OCI-M2 (cell line): Measurements from ENCODE around the gene NPC2.

Source experiments
- DNase-seq: peaks from one replicate; lab custom pipeline; 2025; ENCODE audit not compliant: unreplicated experiment; lab: John Stamatoyannopoulos, UW

NPC2 gene

DNA sequence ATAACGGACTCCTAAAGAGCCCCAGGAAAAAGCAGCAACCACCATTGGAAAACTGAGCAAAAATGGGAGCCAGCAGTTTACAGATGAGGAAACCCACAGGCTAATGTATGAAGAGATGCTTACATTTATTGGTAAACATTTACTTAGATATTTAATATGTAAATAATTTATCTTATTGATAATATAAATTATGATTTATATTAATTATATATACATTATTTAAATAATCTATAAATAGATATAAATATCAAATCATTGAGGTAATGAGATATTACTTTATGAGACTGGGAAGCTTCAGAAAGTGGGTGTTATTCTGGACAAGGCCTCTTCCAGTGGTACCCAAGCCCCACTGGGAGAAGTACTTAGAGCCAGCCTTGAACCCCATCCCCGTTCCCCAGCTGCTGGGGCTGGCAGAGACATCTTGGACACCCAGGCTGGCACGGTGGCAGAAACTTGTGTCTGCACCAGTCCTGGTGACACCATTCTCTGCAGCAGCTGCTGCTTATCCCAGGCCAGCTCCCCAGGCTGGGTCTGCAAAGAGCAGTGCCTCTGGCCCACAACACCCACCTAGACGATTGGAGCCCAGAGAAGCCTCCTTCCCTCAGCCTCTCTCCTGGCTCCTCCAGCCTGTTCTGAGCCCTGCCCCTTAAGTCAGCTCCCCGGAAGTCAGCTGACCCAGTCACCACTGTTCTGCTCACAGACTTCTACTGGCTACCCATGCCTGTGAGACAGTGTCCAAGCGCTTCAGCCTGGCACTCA, 26.4 kb upstream of the NPC2 start:
- DNase-seq, result no peak

- no peak for DNase-seq
Measured at GRCh38 chr14:74518221-74518620, 25.1 kb upstream of the NPC2 start.

- no peak for DNase-seq
Measured at GRCh38 chr14:74517731-74518130, 24.6 kb upstream of the NPC2 start.

DNA sequence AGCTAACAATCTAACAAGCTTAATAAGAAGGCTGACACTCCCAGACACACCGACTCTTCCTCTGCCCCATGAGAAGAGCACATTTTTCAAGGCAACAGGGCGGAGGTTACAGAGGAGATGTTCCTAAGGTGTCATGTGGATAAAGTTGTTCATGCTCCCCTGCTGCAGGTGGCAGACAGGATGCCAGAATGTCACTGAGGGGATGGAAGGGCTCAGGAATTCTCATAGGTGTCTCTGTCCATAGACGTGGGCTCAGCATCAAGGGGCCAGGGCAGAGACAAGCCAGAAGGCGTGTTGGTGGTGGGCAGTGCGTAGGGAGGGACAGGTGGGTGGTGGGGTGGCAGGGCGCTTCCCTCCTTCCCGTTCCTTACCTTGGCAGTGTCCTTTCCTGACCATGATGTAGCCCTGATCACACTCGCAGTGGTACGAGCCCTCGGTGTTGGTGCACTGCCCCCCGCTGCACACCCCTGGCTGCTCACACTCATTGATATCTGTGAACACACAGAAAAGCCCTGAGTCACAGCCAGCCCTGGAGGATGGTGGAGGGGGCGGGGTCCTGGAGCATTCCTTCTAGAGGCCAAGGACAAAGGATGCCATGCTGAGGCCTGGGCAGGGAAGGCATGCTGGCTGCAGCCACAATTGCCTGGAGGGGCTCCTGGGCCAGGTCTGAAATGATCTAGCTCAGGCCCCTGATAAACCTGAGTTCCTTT, 23.5 kb upstream of the NPC2 start:
- DNase-seq, result no peak

- no peak for DNase-seq
Measured at GRCh38 chr14:74515891-74516412, 22.8 kb upstream of the NPC2 start.

- DNase-seq, result no peak
Measured at GRCh38 chr14:74514471-74514941, 21.4 kb upstream of the NPC2 start.

- DNase-seq, result no peak
Measured at GRCh38 chr14:74511966-74512830, 19.1 kb upstream of the NPC2 start.

GRCh38 chr14:74510959-74511409, 17.9 kb upstream of the NPC2 start:
- DNase-seq, result no peak

DNA sequence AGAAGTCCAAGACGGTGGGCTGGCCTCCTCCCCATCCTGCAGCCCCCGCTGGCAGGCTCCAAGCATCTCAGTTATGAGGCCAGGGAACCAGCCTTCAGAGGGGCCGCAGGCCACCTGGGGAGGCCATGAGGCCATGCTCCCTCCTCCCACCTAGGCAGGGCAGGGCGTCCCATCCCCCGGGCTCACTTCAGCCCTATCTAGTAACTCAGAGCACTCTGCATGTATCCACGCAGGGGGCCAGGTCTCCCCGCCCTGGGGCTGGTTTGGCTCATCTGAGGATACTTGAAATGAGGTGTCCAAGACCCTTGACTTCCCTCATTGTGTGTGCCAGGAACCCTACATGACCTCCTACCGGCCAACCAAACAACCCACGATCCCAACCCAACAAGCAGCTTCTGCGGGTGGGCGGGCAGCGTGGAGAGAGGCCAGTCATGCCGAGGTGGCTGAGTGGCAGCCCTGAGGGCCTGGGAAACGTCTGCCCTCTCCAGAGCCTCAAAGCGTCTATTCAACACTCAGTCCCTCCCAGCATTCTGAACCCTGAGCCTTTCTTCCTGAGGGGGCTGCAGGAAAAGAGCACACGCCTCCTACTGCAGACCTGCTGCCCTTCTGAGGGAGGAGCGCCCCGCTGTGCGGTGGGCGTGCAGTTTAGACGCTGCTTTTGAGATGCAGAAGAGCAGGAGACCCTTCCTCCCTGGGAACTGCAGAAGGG, 17.3 kb upstream of the NPC2 start:
- no peak for DNase-seq

- DNase-seq, result no peak
Measured at GRCh38 chr14:74509587-74510222, 16.6 kb upstream of the NPC2 start.

DNA sequence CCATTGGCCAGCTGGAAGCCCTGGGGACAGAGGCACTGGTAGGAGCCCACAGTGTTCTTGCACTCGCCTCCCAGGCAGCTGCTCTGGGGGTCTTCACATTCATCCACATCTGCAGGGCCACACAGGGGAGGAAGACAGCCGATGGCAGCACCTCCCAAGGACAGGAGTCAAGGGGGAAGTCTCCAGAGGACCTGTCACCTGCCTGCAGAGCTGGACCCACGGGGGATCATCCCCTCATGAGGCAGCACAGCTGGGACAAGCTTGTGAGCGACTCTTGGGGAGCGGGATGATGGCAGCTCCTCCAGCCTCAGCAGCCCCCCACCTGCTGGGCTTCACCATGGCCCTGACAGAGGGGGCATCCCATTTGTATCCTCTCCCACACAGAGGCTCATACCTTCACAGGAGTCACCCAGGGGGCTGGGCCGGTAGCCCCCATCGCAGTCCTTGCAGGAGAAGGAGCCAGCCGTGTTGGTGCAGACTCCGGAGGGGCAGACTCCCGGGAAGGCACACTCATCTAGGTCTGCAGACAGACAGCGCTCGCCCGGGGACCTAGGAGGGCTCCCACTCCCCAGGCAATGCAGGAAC, 15.8 kb upstream of the NPC2 start:
- DNase-seq, result no peak

DNA sequence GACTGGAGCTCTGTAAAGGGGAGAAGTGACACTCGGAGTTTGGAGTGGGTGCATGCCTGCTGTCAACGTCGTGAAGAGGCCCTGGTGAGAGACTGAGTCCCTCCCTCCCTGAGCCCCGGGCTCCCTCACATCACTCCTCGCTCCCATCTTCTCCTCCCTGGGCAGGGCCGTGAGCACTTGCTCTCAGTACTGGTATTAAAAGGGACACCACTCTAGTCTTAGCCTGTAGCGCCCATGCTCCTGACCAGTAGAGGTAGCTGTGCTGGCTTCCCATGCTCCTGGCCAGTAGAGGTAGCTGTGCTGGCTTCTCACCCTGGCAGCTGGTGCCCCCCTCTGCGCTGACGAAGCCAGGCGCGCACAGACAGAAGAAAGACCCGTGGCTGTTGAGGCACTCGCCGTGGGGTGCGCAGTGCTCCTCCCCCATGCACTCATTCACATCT, 15.2 kb upstream of the NPC2 start:
- DNase-seq, result no peak

GRCh38 chr14:74507840-74508239, 14.7 kb upstream of the NPC2 start:
- DNase-seq, result no peak

- no peak for DNase-seq
Measured at GRCh38 chr14:74507085-74507484, 14.0 kb upstream of the NPC2 start.

DNA sequence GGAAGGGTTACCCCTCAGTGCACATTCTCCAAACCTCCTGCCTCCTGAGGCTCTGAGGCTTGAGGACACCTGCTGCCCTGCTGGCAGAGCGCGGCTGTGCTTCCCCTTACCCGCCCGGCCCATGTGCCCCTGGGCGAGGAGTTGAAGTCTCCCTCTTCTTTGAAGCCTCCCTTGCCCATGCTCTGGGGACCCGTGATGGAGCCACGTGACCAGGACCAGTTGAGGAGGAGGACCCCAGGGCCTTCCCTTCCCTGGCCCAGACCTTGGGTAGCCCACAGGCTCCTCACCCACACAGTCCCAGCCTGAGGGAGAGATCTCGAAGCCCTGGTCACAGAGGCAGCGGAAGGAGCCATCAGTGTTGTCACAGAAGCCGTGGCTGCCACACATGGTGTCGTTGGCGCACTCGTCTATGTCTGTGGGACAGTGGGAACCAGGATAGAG, 13.3 kb upstream of the NPC2 start:
- no peak for DNase-seq

DNA sequence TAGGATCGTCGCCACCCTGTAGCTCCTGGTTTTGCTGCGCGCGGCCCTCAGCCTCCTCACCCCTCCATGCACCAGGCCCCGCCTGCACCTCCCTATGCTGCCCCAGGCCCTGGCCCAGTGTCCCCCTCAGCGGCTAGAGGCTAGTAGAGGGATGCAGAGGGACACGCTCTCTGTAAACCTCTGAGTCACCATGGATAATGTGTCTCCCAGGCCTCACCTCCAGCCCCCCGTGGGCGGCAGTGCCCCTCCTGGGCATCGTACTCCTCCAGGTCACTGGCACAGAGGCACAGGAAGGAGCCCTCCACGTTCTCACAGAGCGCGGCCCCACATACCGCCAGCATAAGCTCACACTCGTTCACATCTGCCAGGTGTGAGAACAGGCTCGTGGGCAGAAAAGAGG, 12.7 kb upstream of the NPC2 start:
- no peak for DNase-seq

DNA sequence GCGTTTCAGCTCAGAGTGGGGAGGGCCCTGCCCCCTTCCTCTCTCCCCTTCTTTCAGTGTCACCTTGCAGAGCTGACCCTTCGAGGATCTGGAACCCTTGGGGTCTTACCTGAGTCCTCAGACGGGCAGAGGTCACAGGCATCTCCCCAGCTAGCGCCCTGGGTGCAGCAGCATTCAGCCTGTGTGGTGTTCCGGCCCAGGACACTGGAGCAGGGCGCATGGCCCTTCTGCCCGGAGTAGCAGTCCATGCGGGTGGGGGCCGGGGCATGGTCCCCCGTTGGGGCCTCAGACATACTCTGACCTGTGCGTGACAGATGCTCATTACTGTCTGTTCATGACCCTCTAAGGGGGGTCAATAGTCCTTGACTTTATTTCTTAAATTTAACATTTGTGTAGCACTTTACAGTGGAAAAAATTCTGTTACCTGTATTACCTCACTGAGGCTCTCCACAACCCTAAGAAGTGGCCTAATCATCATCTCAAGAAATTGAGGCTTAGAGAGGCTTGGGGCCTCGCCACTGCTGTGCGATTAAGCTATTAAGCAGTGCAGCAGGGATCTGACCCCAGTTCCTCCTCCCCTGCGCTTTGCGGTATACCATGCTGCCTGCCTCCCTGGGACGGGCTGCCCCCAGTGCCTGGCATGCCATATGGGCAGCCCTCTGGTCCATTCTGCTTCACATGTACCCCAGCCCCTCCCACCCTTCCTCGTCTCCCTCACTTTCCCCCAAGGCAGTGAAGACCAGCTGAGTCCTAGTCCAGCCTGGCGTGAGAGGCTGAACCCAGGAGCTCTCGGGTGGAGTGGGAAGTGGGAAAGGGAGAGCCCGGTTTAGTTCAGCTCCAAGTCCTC, 12.0 kb upstream of the NPC2 start:
- no peak for DNase-seq

DNA sequence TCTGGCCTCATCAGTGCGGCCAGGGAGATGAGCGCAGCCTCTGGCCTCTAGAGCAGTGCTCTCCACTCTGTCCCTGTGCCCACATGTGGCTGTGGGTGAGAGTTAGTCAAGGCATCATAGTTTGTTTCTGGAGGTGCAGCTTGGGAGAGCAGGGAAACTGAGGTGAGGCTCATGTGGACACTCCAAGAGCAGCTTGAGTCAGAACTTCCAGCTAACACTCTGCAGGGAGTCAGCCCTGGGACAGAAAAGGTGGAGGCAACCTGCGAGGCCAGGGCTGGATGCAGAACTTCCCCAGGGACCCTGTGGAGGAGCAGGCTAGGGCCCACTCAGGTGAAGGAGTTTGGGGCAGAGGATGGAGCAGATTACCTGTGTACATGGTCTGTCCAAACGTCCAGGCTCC, 11.3 kb upstream of the NPC2 start:
- DNase-seq, result no peak

GRCh38 chr14:74503938-74504335, 10.8 kb upstream of the NPC2 start:
- DNase-seq, result no peak
